RWPE2 (cell line): ENCODE measurements around the gene CCDC186.

Experiments
- ATAC-seq: fragments of 200-7000 bp; cut with Tn5 transposase; 3 replicates; pipeline ENCODE4 v1.9.1; 2021; ENCODE audit warnings: low read depth
- DNase-seq: peaks from one replicate; pipeline ENCODE4 v3.0.0-alpha.2; 2020; ENCODE audit warnings: low spot score
- H3K27ac ChIP-seq: fragments of 450-650 bp; 2 replicates; pipeline ENCODE4 v1.5.1; 2017; ENCODE audit warnings: mild to moderate bottlenecking; ENCODE audit not compliant: poor library complexity, severe bottlenecking
- H3K27me3 ChIP-seq: fragments of 250-450 bp; sonication (Bioruptor Pico); 2 replicates; pipeline ENCODE4 v1.5.1; 2021; ENCODE audit warnings: mild to moderate bottlenecking, moderate library complexity; ENCODE audit not compliant: insufficient read depth, poor library complexity, severe bottlenecking
- H3K36me3 ChIP-seq: fragments of 250-450 bp; sonication (Bioruptor Pico); 2 replicates; pipeline ENCODE4 v1.5.1; 2020; ENCODE audit warnings: low read depth, mild to moderate bottlenecking, moderate library complexity
- H3K4me1 ChIP-seq: fragments of 250-450 bp; sonication (Bioruptor Pico); 2 replicates; pipeline ENCODE4 v1.5.1; 2021; ENCODE audit warnings: mild to moderate bottlenecking, moderate library complexity; ENCODE audit not compliant: insufficient read depth, poor library complexity, severe bottlenecking
- H3K4me3 ChIP-seq: fragments of 250-450 bp; sonication (Bioruptor Pico); 2 replicates; pipeline ENCODE4 v1.5.1; 2021; ENCODE audit warnings: mild to moderate bottlenecking, moderate library complexity; ENCODE audit not compliant: severe bottlenecking
- H3K9me3 ChIP-seq: fragments of 250-450 bp; sonication (Bioruptor Pico); 2 replicates; pipeline ENCODE4 v1.5.1; 2021; ENCODE audit warnings: mild to moderate bottlenecking, moderate library complexity; ENCODE audit not compliant: severe bottlenecking
- TF ChIP-seq, protein P1 (sequence below): fragments of 450-650 bp; IDR thresholded peaks from one replicate; pipeline ENCODE4 v1.5.1; 2017; ENCODE audit warnings: mild to moderate bottlenecking, moderate library complexity; ENCODE audit not compliant: poor library complexity, severe bottlenecking

CCDC186 gene

DNA sequence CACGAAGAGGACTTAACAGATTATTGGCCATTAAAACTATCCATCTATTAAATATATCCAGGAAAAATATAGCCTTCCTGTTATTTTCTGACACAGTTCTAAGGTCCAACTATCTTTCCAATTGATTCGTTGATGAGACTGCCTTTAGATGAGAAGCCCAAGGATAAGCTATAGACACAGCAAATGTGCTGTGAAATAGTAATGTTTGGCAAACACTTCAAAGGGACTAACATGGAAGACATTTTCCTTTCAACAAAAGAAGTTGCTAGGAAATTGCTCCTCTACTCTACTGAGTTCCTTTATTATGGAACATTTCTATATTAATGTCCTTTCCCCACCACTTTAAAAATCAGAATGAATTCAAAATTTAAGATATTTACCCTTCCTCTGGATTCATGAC, 38.5 kb downstream of the CCDC186 start:
- no peak for ATAC-seq
- Histone ChIP-seq H3K27me3 (no peaks in the 10 kb centered on the region), H3K36me3 (peaks cover 67% of the 10 kb centered on the region), H3K9me3 (no peaks in the 10 kb centered on the region), H3K4me3 (no peak overlapping the region), H3K4me1 (no peaks in the 10 kb centered on the region), H3K27ac (no peak overlapping the region)
- no peak for DNase-seq
- TF ChIP-seq, protein P1, sequence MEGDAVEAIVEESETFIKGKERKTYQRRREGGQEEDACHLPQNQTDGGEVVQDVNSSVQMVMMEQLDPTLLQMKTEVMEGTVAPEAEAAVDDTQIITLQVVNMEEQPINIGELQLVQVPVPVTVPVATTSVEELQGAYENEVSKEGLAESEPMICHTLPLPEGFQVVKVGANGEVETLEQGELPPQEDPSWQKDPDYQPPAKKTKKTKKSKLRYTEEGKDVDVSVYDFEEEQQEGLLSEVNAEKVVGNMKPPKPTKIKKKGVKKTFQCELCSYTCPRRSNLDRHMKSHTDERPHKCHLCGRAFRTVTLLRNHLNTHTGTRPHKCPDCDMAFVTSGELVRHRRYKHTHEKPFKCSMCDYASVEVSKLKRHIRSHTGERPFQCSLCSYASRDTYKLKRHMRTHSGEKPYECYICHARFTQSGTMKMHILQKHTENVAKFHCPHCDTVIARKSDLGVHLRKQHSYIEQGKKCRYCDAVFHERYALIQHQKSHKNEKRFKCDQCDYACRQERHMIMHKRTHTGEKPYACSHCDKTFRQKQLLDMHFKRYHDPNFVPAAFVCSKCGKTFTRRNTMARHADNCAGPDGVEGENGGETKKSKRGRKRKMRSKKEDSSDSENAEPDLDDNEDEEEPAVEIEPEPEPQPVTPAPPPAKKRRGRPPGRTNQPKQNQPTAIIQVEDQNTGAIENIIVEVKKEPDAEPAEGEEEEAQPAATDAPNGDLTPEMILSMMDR, result no peak

DNA sequence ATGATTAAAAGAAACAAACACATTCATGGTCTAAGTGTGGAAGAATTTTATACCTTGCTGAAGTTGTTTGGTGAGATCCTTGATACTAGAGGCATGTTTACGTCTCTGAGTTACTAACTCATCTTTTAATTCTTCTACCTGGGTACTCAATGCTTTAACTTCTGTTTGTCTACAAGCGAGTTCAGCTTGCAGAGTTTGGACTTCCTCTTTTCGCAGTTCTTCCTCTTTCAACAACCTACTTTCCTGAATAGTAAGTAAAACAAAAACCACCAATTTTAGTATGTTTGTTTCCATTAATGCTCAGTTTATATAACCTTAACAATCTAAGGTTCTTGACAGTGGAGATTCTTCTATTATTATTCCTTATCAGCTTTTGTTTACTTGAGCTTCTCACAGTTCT, 42.9 kb downstream of the CCDC186 start:
- Histone ChIP-seq H3K9me3 (no peaks in the 10 kb centered on the region), H3K4me1 (no peaks in the 10 kb centered on the region), H3K4me3 (no peak overlapping the region), H3K27ac (no peak overlapping the region), H3K36me3 (peaks cover 83% of the 10 kb centered on the region), H3K27me3 (no peaks in the 10 kb centered on the region)
- DNase-seq (no peak), ATAC-seq (no peak)
- TF ChIP-seq, protein P1, result no peak

DNA sequence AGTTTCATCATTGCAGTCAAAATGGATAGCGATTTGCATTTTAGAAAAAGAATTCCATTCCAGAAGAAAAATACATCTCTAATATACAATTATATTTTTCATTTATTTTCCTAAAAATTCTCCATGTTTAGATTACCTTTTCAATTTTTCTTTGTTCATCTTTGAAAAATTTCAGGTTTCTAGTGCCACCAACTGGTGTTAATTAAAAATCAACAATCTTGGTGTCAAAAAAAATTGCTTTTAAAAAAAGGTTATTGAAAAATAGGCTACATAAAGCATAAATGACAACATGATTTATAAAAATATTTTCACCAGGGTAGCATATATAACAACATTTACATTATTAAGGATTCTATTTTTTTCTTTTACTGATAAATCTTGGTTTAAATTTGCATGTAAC, 53.0 kb downstream of the CCDC186 start:
- Histone ChIP-seq H3K27ac (no peak overlapping the region), H3K4me1 (no peaks in the 10 kb centered on the region), H3K4me3 (no peak overlapping the region), H3K27me3 (no peaks in the 10 kb centered on the region), H3K9me3 (no peaks in the 10 kb centered on the region), H3K36me3 (peaks cover 28% of the 10 kb centered on the region)
- TF ChIP-seq, protein P1, result peak; percentile 24
- DNase-seq (no peak), ATAC-seq (no peak)

- Histone ChIP-seq H3K9me3 (no peaks in the 10 kb centered on the region), H3K36me3 (peaks cover 10% of the 10 kb centered on the region; the same call in 1 of the 2 replicates), H3K4me3 (no peak overlapping the region), H3K4me1 (no peaks in the 10 kb centered on the region), H3K27me3 (no peaks in the 10 kb centered on the region), H3K27ac (no peak overlapping the region)
- TF ChIP-seq, protein P1, result no peak
- no peak for ATAC-seq
- no peak for DNase-seq
These were observed 55.5 kb downstream of the CCDC186 start for GRCh38 chr10:114118514-114118913.

- TF ChIP-seq, protein P1, result no peak
These were observed 56.3 kb downstream of the CCDC186 start for GRCh38 chr10:114117728-114118127.

More at GRCh38 chr10:114117728-114118127, 56.3 kb downstream of the CCDC186 start:
- Histone ChIP-seq H3K27me3 (no peaks in the 10 kb centered on the region), H3K27ac (no peak overlapping the region), H3K4me1 (no peaks in the 10 kb centered on the region), H3K36me3 (peaks cover 4% of the 10 kb centered on the region; the same call in 1 of the 2 replicates), H3K4me3 (no peak overlapping the region), H3K9me3 (no peaks in the 10 kb centered on the region)
- ATAC-seq (no peak), DNase-seq (no peak)
